ENCODE results near the gene CTH.

DNA sequence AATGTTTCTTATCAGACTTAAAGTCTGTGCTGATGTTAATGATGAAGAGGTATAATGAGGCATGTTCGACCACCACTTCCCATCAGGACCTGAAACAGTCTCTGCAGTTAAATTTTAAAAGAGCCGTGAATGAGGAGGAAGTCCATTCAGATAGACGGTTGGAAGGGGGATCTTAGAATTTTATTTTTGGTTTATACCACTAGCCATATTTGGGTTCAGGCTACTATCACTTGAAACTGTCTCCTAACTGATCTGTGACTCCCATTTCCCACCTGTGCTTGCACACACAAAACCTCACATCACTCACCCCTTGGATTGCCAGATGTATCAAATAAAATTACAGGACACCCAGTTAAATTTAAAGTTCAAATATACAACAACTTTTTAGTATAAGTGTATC is 46.6 kb upstream of the CTH start:
- TF ChIP-seq CTCF (conservative IDR thresholded peaks at IDR 0.05 in 1 of 2, IDR thresholded peaks at IDR 0.05 in 1 of 2; ENCODE audit: low read depth in 1 of 2, low read length in 2 of 2), result no peak
- TF ChIP-seq EZH2 (IDR thresholded peaks at IDR 0.05; ENCODE audit: low read length, missing control alignments), result no peak

Measured in fibroblast of lung (primary cell).